GM18907 (cell line): ENCODE data around the gene IER3.

ENCODE experiments used
- ATAC-seq: cut with Tn5 transposase; IDR thresholded peaks from one replicate; pipeline ENCODE4 v1.9.1; 2021; ENCODE audit warnings: mild to moderate bottlenecking, moderate library complexity; ENCODE audit not compliant: unreplicated experiment

The IER3 gene

DNA sequence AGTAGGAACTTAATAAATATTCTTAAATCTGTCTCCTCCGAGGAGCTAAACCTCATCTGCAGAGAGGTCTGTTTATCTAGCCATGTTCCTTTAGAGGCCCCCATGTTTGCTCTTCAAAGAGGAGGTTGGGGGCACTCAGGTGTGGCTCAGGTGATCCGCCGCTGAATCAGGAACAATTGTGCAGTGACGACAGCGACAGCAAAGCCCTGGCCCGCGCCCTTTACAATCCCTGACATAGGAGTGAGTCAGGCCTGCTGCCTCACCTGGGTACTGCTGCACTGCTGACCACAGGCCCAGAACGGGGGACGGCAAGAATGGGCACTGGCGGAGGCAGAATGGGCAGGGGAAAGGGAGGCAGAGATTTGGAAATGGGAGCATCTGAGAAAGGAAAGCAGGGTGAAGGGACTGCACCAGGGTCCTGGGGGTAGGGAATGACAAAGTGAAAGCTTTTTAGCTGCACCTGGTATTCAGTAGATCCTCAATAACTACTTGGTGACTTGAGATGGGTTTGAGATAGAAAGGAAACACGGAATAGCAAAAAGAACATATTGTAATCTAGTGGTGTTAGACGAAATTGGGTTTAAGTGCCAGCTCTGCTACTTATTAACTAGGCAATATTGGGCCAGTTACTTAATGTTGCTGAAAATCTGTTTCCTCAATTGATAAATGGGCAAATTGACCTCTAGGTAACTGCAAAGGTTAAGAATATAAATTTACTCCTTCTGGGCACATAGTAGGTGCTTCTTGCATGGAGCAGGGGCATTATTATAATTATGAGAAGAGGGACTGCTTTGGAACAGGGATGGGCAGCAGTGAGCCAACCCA, 5.4 kb upstream of the IER3 start:
- no peak for ATAC-seq

DNA sequence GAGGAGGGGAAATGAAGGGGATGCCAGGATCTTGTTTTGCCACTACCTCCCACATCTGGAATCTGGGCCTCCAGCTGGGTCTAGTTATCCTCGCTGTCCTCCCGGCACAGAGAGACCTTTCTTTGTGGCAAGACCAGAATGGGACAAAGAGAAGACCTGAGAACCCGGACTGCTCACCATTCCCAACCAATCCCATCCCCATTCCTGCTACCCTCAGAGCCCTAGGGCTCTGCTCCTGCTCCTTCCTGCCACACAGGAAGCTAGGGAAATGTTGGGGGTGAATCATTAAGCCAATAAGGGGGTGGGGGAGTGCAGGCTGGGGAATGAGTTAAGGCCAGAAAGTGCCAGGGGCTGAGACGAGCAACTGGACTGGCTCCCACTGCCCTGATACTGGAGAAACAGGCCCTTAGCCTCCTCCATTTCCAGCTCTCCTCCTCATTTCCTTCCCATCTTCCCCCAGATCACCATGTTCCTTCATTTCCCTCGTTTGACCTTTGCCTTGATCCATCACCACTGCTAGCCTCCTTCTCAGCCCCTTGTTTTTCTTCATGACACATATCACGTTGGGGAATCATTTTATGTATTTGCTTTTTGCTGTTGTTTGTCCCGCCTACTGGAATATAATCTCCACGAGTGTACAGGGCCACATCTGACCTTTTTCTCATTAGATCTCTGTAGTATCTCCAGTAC, 4.6 kb upstream of the IER3 start:
- ATAC-seq, result no peak

DNA sequence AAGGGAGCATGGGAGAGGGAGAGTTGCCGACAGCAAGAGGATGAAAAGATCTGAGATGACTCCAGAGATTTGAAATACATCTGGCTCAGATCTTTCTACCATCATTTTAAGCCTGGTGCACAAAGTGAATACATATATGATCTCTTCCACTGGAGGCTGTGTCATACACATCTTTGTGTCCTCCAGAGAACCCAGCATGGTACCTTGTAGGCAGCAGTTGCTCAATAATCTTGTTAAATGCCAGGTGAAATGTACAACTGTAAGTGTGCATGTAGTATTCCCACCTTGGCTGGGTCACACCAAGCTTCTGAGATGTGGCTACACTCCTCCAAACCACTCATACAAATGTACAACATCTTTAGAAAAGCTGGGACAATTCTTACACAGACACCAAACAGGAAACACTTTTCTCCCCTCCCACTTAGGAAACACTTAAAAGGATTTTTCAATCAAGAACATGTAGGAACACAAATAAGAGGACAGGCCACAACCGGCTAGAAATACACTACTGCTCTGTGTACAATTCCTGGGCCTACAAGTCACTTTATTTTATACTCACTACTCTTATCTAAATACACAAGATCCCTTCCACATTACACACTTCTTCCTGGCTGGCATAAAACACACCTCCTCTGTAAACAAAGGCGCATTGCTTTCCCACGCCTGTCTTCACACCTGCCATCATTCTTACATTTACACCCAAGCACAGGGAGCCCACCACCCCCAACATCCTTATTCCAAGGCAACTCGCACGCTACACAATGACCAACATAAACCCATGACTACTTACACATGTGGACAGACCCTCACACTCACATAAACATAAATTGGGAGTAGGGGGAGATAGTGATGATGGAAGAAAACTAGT, 3.8 kb upstream of the IER3 start:
- no peak for ATAC-seq

DNA sequence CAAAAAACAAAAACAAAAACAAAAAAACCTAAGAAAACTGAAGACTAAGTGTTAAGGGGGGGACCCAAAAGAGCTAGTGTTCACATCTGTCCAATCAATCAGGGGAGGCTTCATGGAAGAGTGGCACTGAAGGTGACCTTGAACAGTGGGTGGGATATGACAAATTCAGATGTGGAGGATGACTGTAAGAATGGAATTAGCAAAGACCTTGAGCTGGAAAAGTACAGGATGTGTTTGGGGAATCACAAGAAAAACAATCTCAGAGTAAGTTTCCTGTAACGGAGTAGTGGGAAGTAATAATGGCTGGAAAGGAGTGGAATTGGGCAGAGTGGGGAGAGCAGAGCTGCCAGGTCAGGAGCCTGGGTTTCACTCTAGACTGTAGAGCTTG, 2.9 kb upstream of the IER3 start:
- no peak for ATAC-seq

DNA sequence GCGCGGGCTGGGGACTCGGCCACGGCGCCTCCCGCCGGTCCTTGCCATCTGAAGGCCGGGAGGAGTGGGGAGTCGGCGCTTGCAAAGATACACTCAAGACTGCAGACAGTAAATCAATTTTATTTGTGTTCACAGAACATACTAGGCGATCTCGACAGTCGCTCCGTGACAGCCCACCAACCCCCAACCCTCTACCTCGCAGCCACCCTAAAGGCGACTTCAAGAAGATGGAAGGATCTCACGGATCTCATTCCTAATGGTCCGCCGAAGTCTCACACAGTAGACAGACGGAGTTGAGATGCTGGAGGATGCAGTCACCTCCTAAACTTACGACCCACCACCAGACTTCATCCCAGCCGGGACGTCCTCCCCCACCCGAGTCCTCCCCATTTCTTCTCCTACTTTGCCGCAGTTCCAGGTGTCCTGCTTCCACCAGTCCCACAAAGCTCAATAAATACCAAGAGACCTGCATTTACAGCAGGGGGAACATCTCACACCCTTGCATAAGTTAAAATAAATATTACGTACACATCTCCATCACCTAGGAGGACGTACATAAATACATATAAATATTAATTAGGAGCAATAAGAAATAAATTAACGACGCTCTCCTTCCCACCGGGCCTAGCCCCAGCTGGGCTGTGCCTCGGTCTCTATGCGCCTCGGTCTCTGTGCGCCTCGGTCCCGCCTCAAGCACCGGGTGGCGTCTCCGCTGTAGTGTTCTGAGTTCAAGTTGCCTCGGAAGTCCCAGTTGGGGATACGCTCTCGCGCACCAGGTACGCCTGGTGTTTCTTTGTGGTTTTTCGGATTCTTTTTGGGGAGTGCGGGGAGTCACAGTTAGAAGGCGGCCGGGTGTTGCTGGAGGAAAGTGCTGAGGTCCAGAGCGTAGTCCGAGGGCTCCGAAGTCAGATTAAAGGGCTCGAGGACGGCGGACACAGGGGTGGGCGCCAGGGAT, 971 bp downstream of the IER3 start:
- ATAC-seq, result peak; percentile 9

DNA sequence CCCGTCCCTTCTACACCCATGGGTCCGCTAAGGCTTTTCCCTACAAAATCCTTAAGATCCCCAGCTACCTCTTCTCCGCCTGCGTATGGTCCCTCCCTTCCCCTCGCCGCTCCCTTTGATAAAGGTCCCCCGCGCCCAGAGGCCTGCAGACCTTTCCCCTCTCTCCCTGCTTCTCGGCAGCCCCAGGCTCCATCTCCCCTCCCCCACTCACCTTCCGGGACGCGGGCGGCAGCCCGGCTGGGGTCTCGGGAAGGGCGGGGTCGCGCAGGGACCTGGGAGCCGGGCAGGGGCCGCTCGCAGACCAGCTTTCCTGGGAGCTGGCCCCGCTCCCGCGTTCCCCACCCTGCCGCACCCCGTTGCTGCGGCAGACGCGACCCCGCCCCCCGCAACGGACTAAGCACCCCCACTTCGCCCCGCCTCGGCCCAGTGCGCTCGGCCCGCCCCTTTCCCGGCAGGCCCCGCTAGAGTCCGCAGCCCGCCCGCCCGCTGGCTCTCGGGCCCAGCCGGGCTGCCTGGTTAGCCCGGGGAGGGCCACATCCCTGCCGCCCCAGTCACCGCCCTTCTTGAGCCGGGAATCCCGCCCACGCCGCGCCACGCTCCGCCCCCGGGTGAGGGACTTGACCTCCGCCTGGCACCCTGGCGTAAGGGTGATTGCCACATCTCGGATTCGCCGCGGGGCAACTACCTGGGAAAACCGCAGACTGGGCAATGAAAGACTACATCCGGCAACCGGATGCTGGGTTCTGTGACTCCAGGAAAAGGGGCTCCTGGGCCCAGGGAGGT, 1.8 kb downstream of the IER3 start, which contains the start of gene FLOT1:
Gene FLOT1, minus strand, starts transcription at position 372 of the 783 bp plus-strand sequence. CDS start 498 bp downstream, outside the sequence.
- peak; percentile 70 for ATAC-seq

DNA sequence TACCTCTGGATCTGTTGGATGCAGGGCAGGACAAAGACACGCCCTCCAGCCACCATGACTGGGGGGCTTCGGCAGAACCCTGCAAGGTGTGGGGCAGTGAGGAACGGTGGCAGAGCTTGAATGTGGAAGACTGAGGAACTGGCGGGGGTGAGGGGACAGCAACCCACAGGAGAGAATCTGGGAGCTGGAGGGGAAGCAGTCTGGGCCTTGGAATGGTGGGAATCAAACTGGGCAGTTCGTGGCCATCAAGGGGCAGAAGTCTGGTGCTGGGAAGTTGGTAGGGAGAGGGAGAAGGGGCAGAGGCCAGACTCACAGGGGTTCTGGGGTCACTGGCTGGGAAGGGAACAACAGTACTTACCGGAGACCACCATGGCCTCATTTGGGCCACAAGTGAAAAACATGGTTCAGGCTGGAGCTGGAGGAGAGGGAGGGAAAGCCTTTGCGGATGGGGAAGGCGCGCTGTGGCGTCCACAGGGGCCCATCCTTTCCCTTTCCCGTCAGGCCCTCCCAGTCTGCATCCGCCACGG, 2.5 kb downstream of the IER3 start:
- no peak for ATAC-seq

DNA sequence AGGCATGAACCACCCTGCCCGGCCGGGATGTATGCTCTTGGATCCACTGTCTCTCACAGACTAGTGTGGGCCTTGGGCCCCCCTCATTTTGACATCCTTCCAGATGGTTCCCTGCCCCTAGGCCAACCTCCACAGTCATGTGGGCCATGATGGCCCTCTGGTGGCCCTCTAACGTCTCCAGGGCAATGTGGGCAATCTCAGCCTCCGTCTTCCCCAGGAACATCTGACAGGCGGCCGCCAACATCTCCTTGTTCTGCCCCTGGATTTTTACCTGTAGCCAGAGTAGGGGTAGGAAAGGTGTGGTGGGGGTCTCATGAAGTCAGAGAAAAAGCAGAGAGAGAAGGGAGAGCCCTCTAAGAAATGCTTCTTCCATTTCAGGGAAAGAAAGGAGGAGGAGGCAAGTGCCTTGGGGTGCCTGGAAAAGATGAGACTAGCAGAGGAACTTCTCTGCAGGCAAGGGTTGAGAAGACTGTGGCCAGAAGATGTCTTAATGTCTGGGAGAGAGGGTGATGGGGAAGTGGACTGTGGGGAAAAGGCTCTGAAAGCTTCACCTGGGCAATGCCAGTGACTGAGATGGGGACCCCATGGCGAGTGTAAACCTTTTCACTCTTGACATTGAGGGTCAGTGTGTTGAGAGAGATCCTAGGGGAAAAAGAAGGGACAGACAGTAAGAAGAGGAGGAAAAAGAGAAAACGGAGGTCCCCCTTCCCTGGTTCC, 3.1 kb downstream of the IER3 start:
- no peak for ATAC-seq

DNA sequence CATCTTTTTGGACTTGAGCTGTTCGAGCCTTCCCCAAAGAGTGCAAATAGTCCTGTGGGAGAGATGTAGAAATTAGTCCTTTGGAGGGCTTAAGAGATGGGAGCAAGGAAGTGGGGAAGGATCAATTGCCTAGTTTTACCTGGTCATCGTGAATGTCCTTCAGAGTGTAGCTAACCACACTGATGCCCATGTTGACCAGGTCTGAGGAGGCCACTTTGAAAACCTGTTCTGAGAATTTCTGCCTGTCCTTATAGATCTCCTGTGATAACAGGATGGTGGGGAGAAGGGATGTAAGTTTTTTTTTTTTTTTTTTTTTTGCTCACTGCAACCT, 3.8 kb downstream of the IER3 start:
- ATAC-seq, result no peak

DNA sequence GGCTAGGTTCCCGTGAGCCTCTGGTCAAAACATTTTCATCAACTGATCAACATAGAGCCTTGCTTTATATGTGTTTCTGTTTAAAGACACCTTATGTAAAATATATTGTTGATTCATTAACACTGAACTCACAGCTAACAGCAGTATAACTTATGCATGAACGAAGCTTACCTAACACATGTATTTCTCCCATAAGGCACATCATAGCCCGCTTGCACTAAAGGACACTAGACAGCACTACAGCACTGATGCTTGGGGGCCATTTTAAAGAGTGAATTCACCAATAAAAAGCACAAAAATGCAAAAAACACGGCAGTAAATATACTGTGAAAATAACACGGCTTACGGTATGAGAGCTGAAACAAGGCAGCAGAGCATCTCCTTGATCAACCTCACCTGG, 5.8 kb downstream of the IER3 start:
- no peak for ATAC-seq

DNA sequence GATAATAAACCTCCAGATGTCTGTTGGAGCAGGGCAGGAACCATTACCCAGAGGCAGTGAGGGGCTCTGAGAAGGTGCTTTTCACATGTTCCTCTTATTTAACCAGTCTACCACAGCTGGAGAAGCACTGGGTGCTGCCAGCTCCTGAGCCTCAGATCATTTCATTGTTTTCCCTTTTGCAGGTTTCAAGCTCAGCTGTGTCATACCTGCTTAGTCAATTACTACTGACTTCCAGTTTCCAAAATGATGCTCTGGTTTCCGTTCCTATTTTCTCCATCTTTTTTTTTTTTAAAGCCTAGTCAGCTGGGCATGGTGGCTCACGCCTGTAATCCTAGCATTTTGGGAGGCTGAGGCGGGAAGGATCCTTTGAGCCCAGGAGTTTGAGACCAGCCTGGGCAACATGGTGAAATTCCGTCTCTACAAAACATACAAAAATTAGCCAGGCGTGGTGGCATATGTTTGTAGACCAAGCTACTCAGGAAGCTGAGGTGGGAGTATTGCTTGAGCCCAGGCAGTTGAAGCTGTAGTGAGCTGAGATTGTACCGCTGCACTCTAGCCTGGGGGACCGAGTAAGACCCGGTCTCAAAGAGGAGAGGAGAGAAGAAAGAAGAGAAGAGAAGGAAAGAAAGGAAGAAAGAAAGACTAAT, 8.6 kb downstream of the IER3 start:
- no peak for ATAC-seq

DNA sequence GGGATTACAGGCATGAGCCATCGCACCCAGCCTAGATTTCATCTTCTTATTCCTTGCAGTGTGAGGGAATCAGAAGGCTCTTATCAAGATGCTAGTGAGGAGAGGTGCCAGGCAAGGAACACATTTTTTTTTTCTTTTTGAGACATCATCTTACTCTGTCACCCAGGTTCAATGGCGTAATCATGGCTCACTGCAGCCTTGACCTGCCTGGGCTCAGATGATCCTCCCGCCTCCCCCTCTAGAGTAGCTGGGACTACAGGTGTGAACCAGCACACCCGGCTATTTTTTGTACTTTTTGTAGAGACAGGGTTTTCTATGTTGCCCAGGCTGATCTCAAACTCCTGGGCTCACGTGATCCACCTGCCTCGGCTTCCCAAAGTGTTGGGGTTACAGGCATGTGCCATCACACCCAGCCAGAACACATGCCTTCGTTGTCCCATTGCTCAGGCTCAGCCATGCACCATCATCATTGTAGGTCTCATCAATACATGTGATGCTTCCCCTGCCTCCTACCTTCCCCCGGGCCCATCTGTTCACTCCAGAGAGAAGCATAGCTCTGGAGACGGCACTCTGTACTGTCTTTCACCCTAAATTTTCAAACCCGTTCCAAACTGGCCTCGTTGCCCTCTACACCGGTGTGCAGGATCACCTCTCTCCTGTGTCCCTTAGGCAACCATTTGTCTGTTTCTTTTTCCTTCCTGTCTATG, 12.0 kb downstream of the IER3 start:
- no peak for ATAC-seq

DNA sequence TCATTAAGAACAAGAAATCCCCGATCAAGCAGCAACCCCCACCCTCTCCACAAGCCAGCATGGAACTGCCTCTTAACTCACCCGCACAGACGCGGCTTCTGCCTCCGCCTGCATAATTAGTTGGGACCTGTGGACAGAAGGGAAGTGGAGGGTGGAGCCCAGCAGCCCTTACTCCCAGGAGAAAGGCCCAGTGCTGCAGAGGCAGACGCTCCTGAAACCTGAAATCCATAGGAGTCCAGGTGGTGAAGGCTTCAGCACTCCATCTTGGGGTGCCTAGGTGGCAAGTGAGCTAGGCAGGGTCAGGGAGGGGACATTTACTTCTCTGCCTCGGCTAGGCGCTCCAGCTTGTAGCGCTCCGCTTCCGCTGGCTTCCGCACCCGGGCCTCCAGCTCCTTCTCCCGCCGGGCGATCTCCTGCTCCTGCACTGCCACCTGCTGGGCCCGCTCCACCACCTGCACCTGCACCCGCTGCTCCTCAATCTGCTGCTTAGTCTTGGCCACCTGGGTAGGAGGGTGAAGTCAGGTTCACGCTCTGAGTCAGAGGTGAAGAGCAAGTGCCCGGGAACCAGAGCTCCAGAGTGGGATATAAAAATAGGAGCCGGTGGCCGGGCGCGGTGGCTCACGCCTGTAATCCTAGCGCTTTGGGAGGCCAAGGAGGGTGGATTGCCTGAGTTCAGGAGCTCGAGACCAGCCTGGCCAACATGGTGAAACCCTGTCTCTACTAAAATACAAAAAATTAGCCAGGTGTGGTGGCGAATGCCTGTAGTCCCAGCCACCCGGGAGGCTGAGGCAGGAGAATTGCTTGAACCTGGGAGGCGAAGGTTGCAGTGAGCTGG, 13.5 kb downstream of the IER3 start:
- ATAC-seq, result peak; percentile 56

DNA sequence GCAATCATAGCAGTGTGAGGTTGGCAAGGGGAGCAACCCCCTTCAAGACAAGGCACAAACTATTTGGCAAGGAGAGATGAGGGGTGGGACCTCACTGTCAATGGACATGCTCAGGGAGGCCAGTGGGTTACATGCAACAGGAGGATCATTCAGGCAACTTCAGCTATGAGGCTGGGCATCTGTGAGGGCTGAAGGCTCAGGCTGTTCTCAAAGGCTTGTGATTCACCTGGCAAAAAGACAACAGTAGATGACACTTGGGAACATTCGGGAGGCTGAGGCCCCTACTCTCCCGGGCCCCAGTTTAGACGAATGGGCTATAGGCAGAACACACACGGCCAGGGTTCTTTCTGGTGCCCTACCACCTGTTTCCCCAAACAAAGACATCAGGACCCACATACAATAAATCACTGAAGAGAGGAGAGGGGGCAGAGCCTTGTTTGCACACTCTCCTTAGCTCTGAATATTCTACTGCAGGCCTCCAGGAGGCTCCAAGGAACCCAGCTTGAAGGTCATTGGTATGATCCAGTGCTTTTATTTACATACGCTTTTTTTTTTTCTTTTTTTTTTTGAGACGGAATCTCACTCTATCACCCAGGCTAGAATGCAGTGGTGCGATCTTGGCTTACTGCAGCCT, 16.3 kb downstream of the IER3 start:
- ATAC-seq, result no peak

DNA sequence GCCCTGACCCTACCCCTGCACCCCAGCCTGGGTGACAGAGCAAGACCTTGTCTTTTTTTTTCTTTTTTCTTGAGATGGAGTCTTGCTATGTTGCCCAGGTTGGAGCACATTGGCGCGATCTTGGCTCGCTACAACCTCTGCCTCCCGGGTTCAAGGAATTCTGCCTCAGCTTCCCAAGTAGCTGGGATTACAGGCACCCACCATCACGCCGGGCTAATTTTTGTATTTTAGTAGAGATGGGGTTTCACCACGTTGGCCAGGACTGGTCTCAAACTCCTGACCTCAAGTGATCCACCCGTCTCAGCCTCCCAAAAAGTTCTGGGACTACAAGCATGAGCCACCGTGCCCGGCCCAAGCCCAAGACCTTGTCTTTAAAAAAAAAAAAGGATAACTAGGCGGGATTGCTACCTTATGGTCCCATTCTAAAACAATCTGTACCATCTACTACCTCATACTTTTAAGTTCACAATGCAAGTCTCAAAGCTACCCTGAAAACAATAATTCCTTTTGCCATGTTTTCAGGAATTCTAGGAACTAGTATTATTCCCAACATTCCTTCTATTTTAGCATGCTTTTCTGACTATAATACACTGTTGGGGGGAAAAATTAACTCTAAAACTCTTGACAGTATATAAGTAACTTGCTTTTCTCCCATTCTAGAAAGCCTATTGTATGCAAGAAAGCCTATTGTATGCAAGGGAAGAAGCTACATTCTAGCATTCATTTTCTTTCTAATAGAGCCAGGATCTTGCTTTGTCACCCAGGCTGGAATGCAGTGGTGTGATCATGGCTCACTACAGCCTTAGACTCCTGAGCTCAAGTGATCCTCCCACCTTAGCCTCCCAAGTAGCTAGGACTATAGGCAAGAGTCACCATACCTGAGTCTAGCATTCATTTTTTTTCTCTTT, 17.6 kb downstream of the IER3 start:
- ATAC-seq, result no peak
